ENCODE measurements around the gene CPS1.

GRCh38 chr2:210541290-210541902 lies 15.0 kb upstream of the CPS1 start:
- TF ChIP-seq, protein P1, sequence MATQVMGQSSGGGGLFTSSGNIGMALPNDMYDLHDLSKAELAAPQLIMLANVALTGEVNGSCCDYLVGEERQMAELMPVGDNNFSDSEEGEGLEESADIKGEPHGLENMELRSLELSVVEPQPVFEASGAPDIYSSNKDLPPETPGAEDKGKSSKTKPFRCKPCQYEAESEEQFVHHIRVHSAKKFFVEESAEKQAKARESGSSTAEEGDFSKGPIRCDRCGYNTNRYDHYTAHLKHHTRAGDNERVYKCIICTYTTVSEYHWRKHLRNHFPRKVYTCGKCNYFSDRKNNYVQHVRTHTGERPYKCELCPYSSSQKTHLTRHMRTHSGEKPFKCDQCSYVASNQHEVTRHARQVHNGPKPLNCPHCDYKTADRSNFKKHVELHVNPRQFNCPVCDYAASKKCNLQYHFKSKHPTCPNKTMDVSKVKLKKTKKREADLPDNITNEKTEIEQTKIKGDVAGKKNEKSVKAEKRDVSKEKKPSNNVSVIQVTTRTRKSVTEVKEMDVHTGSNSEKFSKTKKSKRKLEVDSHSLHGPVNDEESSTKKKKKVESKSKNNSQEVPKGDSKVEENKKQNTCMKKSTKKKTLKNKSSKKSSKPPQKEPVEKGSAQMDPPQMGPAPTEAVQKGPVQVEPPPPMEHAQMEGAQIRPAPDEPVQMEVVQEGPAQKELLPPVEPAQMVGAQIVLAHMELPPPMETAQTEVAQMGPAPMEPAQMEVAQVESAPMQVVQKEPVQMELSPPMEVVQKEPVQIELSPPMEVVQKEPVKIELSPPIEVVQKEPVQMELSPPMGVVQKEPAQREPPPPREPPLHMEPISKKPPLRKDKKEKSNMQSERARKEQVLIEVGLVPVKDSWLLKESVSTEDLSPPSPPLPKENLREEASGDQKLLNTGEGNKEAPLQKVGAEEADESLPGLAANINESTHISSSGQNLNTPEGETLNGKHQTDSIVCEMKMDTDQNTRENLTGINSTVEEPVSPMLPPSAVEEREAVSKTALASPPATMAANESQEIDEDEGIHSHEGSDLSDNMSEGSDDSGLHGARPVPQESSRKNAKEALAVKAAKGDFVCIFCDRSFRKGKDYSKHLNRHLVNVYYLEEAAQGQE (IDR thresholded peaks at IDR 0.05; ENCODE audit: insufficient read depth in 1 of 2, low read depth in 2 of 2, low read length in 2 of 2), result no peak
- TF ChIP-seq POLR2AphosphoS5 (IDR thresholded peaks at IDR 0.05; ENCODE audit: low read depth, low read length), result no peak

Measured in PFSK-1 (cell line).